Measurements from ENCODE around the gene SIX2. TPM values are rescaled to one million over a fixed set of nuclear protein-coding genes. Genes with fewer than 3 reads are reported as not detected.

SIX2 gene
- 0.61 and 0.65 TPM in 2 replicates for total RNA-seq

GRCh38 chr2:45009303-45009927 lies at the start of gene SIX2:
Gene SIX2, minus strand, starts transcription at chr2:45009452. Its CDS starts 342 bp downstream, at chr2:45009110.

Other genes with a start within 250 kb of the SIX2 start
- not detected in 2 replicates for gene SIX3, start 67.8 kb downstream of the SIX2 start, total RNA-seq